RWPE1 (cell line): ENCODE measurements around the gene PRR36.

ENCODE experiments used
- CTCF ChIA-PET: fragments of 350-600 bp; sonication (Branson Sonifier 250); formaldehyde crosslinking; extraction: SDS; loops from one replicate; lab custom pipeline; 2021; lab: Yijun Ruan, JAX
- POLR2A ChIA-PET: fragments of 400-600 bp; formaldehyde crosslinking; extraction: SDS; loops from one replicate; lab custom pipeline; 2020; ENCODE audit warnings: antibody characterized with exemption; ENCODE audit not compliant: low non-redundant PET; lab: Yijun Ruan, JAX
- DNase-seq: peaks from one replicate; pipeline ENCODE4 v3.0.0; 2012; ENCODE audit warnings: low spot score
- H3K27ac ChIP-seq: fragments of 450-650 bp; 2 replicates; pipeline ENCODE4 v1.5.1; 2017
- TF ChIP-seq, protein P1 (sequence below): fragments of 450-650 bp; conservative IDR thresholded peaks from 2 replicates; pipeline ENCODE4 v1.5.1; 2017; ENCODE audit warnings: low read depth, mild to moderate bottlenecking

The PRR36 gene

DNA sequence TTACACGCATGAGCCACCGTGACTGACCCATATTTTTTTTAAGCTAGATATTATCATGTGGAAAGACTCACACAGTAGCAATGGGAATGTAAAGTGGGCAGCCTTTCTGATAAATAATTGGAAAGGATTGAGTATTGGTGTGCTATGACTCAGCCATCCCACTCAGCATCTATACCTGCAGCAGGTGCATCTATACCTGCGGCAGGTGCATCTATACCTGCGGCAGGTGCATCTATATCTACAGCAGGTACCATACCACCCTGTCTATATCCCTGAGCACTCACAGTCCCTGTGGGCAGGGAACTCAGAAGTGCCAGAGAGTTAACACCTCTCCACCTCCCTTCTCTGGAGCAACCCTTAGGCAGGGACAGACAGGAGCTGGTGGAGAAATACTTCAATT is 8.9 kb upstream of the PRR36 start:
- DNase-seq: no peak
- POLR2A ChIA-PET: no interaction called here
- TF ChIP-seq, protein P1, sequence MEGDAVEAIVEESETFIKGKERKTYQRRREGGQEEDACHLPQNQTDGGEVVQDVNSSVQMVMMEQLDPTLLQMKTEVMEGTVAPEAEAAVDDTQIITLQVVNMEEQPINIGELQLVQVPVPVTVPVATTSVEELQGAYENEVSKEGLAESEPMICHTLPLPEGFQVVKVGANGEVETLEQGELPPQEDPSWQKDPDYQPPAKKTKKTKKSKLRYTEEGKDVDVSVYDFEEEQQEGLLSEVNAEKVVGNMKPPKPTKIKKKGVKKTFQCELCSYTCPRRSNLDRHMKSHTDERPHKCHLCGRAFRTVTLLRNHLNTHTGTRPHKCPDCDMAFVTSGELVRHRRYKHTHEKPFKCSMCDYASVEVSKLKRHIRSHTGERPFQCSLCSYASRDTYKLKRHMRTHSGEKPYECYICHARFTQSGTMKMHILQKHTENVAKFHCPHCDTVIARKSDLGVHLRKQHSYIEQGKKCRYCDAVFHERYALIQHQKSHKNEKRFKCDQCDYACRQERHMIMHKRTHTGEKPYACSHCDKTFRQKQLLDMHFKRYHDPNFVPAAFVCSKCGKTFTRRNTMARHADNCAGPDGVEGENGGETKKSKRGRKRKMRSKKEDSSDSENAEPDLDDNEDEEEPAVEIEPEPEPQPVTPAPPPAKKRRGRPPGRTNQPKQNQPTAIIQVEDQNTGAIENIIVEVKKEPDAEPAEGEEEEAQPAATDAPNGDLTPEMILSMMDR: no peak
- 0 out of 2 replicates have a peak overlapping the region, but pooled peaks have one; percentile 19 for H3K27ac ChIP-seq
- CTCF ChIA-PET: interaction anchor here (1.0 kb wide), 1 partner anchor 15 kb away, joined by 5 read pairs; no protein-coding TSS in a partner anchor

DNA sequence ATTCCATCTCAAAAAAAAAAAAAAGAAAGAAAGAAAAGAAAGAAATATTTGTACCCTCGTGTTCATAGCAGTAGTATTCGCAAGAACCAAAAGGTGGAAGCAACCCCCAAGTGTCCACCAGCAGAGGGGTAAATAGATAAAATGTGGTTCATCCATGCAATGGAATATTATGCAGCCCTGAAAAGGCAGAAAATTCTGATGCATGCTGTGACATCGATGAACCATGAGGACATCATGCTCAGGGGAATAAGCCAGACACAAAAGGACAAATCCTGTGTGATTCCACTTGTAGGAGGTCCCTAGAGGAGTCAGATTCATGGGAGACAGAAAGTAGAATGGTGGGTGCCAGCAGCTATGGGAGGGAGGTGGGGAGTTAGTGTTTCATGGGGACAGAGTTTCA is 7.7 kb upstream of the PRR36 start:
- TF ChIP-seq, protein P1: no peak
- ChIA-PET POLR2A (no interaction called here), CTCF (no interaction called here)
- H3K27ac ChIP-seq: no peak overlapping the region
- no peak for DNase-seq

DNA sequence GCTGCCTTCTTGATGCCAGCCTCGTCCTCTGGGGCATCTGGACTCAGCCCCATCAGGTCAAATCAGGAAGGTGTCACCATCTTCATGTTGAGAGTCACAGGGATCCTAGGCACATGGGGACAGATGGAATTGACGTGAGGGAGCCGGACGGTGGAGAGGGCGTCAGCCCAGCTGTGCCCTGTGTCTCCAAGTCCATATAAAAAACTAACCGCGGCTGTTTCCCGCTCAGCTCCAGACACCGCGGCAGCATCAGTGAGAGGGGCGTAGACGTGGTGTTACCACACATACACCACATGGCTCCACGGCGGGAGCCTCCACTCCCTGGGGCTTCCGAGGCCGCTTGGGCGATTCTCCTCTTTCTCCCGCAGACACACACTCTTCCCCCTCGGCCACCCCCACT is 5.6 kb upstream of the PRR36 start:
- no peak overlapping the region for H3K27ac ChIP-seq
- CTCF ChIA-PET: no interaction called here
- POLR2A ChIA-PET: interaction anchor here (1.6 kb wide), 1 partner anchor 9 kb away, joined by 5 read pairs; the partner anchor contains the start of gene LRRC8E
- no peak for DNase-seq
- TF ChIP-seq, protein P1: no peak

DNA sequence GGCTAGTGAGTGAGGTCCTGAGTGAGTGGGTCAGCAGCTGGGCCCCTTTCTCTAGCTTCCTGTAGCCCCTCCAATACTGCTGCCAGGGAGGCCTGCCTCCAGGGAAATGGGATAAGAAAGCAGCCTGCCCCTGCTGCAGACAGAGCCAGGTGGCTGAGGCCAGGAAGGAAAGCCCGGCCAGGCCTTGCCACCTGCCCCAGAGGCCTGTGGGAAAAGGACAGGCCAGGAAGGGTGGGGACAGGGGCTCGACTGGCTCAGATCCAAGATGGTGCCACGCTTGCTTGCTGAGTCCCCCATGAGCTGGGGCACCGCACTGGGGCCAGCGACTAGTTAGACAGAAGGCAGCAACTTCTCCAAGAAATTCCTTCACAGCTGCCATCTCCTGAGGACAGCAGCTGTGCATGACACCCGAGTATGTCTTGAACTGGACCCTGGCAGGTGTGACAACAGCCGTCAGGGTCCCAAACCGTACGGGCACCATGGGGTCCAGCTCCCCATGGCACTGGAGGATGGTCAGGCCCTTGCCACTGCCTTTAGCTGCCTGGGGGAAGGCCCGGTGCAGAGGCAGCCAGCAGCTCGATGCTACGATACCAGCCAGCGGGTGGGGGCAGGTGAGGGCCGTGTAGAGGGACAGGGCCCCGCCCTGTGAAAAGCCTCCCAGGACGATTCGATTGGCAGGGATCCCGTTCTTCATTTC is 5.1 kb upstream of the PRR36 start:
- CTCF ChIA-PET: interaction anchor here (0.7 kb wide), 1 partner anchor 37 kb away, joined by 3 read pairs; no protein-coding TSS in a partner anchor
- TF ChIP-seq, protein P1: no peak
- POLR2A ChIA-PET: interaction anchor here (1.6 kb wide), 1 partner anchor 9 kb away, joined by 5 read pairs; the partner anchor contains the start of gene LRRC8E
- H3K27ac ChIP-seq: no peak overlapping the region
- no peak for DNase-seq

DNA sequence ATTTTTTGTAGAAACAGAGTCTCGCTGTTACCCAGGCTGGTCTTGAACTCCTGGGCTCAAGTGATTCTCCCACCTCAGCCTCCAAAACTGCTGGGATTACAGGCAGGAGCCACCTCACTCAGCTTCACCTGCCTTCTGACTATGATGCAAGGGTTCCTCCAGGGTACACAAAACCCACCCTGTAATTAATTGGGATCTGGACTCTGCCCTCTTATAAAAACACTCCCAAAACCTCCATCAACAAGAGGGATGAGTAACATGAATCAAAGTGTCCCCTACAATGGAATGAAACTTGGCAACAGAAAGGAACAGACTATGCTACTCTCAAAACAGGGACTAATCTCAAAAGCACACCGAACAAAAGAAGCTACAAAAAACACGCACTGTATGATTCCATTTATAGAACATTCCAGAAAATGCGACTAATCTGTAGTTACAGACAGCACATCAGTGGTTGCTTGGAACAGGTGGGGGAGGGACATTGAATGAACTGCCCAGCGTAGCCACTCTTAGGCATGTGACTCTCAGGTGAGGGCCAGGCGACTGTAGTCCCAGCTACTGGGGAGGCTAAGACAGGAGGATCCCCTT is 3.2 kb upstream of the PRR36 start:
- no peak overlapping the region for H3K27ac ChIP-seq
- ChIA-PET CTCF (interaction anchor here (1.1 kb wide), 1 partner anchor 10 kb away, joined by 3 read pairs; no protein-coding TSS in a partner anchor), POLR2A (no interaction called here)
- no peak for DNase-seq
- TF ChIP-seq, protein P1: no peak

DNA sequence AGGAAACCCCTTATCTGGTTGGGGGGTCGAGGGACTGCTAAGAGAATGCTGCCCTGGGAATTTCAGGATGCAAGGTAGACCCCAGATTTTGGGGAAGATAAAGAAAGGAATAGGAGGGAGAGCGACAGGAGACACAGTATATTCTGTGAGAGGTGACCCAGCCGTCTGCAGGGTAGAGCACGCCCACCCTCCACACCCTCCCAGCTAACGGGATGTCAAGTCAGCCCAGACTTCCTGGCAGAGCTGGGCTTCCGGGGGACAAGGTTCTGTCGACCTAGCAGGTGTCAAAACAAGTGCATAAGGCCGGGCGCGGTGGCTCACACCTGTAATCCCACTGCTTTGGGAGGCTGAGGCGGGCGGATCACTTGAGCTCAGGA is 695 bp upstream of the PRR36 start:
- no peak for DNase-seq
- ChIA-PET POLR2A (no interaction called here), CTCF (interaction anchor here (0.6 kb wide), 2 partner anchors 13 to 22 kb away, joined by 4 to 6 read pairs; partner anchors contain the start of gene LRRC8E)
- TF ChIP-seq, protein P1: no peak
- no peak overlapping the region for H3K27ac ChIP-seq
